Measurements from ENCODE around the gene MRGPRX1. TPM values are rescaled to one million over a fixed set of nuclear protein-coding genes. Genes with fewer than 3 reads are reported as not detected.

MRGPRX1 gene
- total RNA-seq, 6 donors from 2014 or later: not detected

DNA sequence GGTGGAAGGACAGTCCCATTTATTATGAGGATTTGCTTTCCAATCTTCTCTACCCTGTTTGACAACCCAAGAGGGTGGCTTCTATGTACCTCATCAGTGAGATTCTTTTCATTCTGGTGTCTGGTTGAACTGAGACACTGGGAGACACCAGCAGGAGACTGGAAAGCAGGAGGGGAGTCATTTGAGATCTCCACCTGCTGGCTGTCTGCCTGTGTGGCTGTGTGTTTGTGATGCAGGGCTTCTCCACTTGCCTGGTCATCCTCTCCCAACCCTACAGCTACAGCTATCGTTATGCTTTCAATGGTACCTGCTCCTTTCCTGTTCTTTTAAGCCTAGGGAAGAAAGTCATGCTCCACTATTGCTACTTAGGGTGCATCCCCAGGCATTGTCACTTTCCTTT lies 48.6 kb downstream of the MRGPRX1 start:
- Histone ChIP-seq H3K4me1 (no peaks in the 10 kb centered on the region), H3K36me3 (no peaks in the 10 kb centered on the region), H3K4me3 (no peak overlapping the region), H3K9me3 (no peaks in the 10 kb centered on the region), H3K27ac (no peak overlapping the region), H3K27me3 (no peaks in the 10 kb centered on the region)
- ATAC-seq (ENCODE audit: low FRiP score in 2 of 2) (no peak), DNase-seq (no peak)
- whole genome bisulfite sequencing, 2 donors: 29 to 83% methylated on average over 1 of the region's 1 CpG
- no peak for TF ChIP-seq EP300 (IDR thresholded peaks at IDR 0.05)
- TF ChIP-seq, protein P1, sequence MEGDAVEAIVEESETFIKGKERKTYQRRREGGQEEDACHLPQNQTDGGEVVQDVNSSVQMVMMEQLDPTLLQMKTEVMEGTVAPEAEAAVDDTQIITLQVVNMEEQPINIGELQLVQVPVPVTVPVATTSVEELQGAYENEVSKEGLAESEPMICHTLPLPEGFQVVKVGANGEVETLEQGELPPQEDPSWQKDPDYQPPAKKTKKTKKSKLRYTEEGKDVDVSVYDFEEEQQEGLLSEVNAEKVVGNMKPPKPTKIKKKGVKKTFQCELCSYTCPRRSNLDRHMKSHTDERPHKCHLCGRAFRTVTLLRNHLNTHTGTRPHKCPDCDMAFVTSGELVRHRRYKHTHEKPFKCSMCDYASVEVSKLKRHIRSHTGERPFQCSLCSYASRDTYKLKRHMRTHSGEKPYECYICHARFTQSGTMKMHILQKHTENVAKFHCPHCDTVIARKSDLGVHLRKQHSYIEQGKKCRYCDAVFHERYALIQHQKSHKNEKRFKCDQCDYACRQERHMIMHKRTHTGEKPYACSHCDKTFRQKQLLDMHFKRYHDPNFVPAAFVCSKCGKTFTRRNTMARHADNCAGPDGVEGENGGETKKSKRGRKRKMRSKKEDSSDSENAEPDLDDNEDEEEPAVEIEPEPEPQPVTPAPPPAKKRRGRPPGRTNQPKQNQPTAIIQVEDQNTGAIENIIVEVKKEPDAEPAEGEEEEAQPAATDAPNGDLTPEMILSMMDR (IDR thresholded peaks at IDR 0.05): no peak
- TF ChIP-seq POLR2AphosphoS5 (IDR thresholded peaks at IDR 0.05): no peak
- TF ChIP-seq POLR2A (IDR thresholded peaks at IDR 0.05): no peak

Other genes with a start within 250 kb of the MRGPRX1 start
- gene TMEM86A, start 240.6 kb downstream of the MRGPRX1 start, total RNA-seq: 10 to 100 TPM in 3 of 6 donors, 1 to 10 TPM in 3; 4.6 to 18.0 (median 8.5) TPM
- gene IGSF22, start 213.2 kb downstream of the MRGPRX1 start, total RNA-seq: 10 to 100 TPM in 1 of 6 donors, 1 to 10 TPM in 2, not detected in 3; 1.2 to 21.0 (median 2.1) TPM
- gene PTPN5, start 147.6 kb downstream of the MRGPRX1 start, total RNA-seq: 1 to 10 TPM in 2 of 6 donors, under 1 TPM in 2, not detected in 2; 0.31 to 1.8 (median 1.0) TPM
- gene MRGPRX2, start 121.3 kb upstream of the MRGPRX1 start, total RNA-seq: under 1 TPM in 1 of 6 donors, not detected in 5; 0.14 TPM
- 10 to 100 TPM in 4 of 6 donors, 1 to 10 TPM in 2; 6.3 to 28.6 (median 11.1) TPM for gene ZDHHC13, start 177.8 kb upstream of the MRGPRX1 start, total RNA-seq

All from upper lobe of left lung (tissue), 6 donors.